Keratinocyte (primary cell): ENCODE measurements around the gene TNS3. TPM values are rescaled to one million over a fixed set of nuclear protein-coding genes. Genes with fewer than 3 reads are reported as not detected.

Experiments
- DNase-seq: peaks from one replicate; pipeline ENCODE4 v3.0.0-alpha.2; 2011; ENCODE audit warnings: low read depth, missing footprints, low spot score
- FAIRE-seq: peaks from 2 replicates; lab custom pipeline; 2011; peaks lifted over from hg19 to GRCh38; lab: Jason Lieb, UNC
- H2AFZ ChIP-seq: 2 replicates; pipeline ENCODE4 v1.6.0; 2012; ENCODE audit warnings: low read length, control low read depth, inconsistent platforms; ENCODE audit not compliant: control insufficient read depth
- H3K27ac ChIP-seq: 2 replicates; pipeline ENCODE4 v1.5.1; 2011; ENCODE audit warnings: low read length; ENCODE audit not compliant: control insufficient read depth, insufficient read depth
- H3K27me3 ChIP-seq: 3 replicates; pipeline ENCODE4 v1.6.0; 2011; ENCODE audit warnings: low read length; ENCODE audit not compliant: control insufficient read depth, insufficient read depth; ENCODE audit errors: extremely low read depth
- H3K36me3 ChIP-seq, 2 experiments: 2 replicates in 1 of 2; 3 replicates in 1 of 2; pipeline ENCODE4 v1.5.1; 2011; ENCODE audit warnings: low read length in 2 of 2, mild to moderate bottlenecking in 1 of 2; ENCODE audit not compliant: control insufficient read depth in 2 of 2, insufficient read depth in 2 of 2; ENCODE audit errors: extremely low read depth in 1 of 2
- H3K4me1 ChIP-seq: 3 replicates; pipeline ENCODE4 v1.5.1; 2011; ENCODE audit warnings: low read length; ENCODE audit not compliant: control insufficient read depth, insufficient read depth; ENCODE audit errors: extremely low read depth
- H3K4me2 ChIP-seq: 3 replicates; pipeline ENCODE4 v1.6.0; 2011; ENCODE audit warnings: low read depth, low read length; ENCODE audit not compliant: control insufficient read depth, insufficient read depth; ENCODE audit errors: extremely low read depth
- H3K4me3 ChIP-seq, 3 experiments: fragments of 200-600 bp in 1 of 3; sonication (generic) in 1 of 3; 2 replicates in 2 of 3; 3 replicates in 1 of 3; pipeline ENCODE4 v1.5.1; 2011 to 2016; ENCODE audit warnings: low read length in 3 of 3, mild to moderate bottlenecking in 3 of 3, control low read depth in 2 of 3, inconsistent platforms in 1 of 3, low read depth in 1 of 3, mixed read lengths in 1 of 3, mixed run types in 1 of 3, moderate library complexity in 1 of 3; ENCODE audit not compliant: control insufficient read depth in 2 of 3, insufficient read depth in 2 of 3; ENCODE audit errors: extremely low read depth in 1 of 3
- H3K79me2 ChIP-seq: 2 replicates; pipeline ENCODE4 v1.6.0; 2012; ENCODE audit warnings: low read length; ENCODE audit not compliant: control insufficient read depth, insufficient read depth
- H3K9ac ChIP-seq: 3 replicates; pipeline ENCODE4 v1.6.0; 2011; ENCODE audit warnings: low read length; ENCODE audit not compliant: control insufficient read depth, insufficient read depth; ENCODE audit errors: extremely low read depth
- H3K9me1 ChIP-seq: 3 replicates; pipeline ENCODE4 v1.6.0; 2011; ENCODE audit warnings: low read length; ENCODE audit not compliant: control insufficient read depth, insufficient read depth; ENCODE audit errors: extremely low read depth
- H3K9me3 ChIP-seq: 2 replicates; pipeline ENCODE4 v1.5.1; 2012; ENCODE audit warnings: low read depth, low read length; ENCODE audit not compliant: control insufficient read depth
- H4K20me1 ChIP-seq: 3 replicates; pipeline ENCODE4 v1.6.0; 2011; ENCODE audit warnings: low read length; ENCODE audit not compliant: control insufficient read depth, insufficient read depth; ENCODE audit errors: extremely low read depth
- CTCF ChIP-seq, 3 experiments: IDR thresholded peaks in 1 of 3; conservative IDR thresholded peaks in 1 of 3; optimal IDR thresholded peaks in 1 of 3; 2 replicates in 2 of 3; 3 replicates in 1 of 3; pipeline versions ENCODE3 to v1.5.1; 2011; ENCODE audit warnings: low read length in 3 of 3, mild to moderate bottlenecking in 3 of 3, moderate library complexity in 2 of 3, control low read depth in 1 of 3, inconsistent platforms in 1 of 3; ENCODE audit not compliant: insufficient read depth in 2 of 3; ENCODE audit errors: extremely low read depth in 1 of 3
- EZH2 ChIP-seq: IDR thresholded peaks from one replicate; pipeline ENCODE4 v1.6.1; 2012; ENCODE audit warnings: inconsistent platforms, mild to moderate bottlenecking, low read length, moderate library complexity
- dilution Hi-C: fragments of 300-500 bp; cut with MboI; formaldehyde crosslinking; loops from one replicate; pipeline ENCODE4 v1.7.0; 2020; ENCODE audit warnings: low sequenced_read_pairs; ENCODE audit not compliant: extremely low pct_ligation_motif_present
- polyA plus RNA-seq, 5 experiments: library from polyadenylated mRNA; depleted of rRNA in 3 of 5; stranded (reverse) in 3 of 5; stranded (forward) in 1 of 5; unstranded in 1 of 5; fragments of >200 nt; gene quantifications; 1 replicate in 1 of 5; 2 replicates in 3 of 5; 3 replicates in 1 of 5; pipeline versions ENCODE4 v1.2.1 to v1.2.3, GENCODE V29; 2011 to 2012; ENCODE audit warnings: missing spikeins in 2 of 5, low read depth in 1 of 5, low replicate concordance in 1 of 5

Gene TNS3
- polyA plus RNA-seq, 1 donor (not counting 4 experiments of a cell fraction or from before 2014, with no cell fraction given) = 3.9 TPM

GRCh38 chr7:47368190-47368812 lies 213.6 kb downstream of the TNS3 start:
- Histone ChIP-seq H4K20me1 (no peaks in the 10 kb centered on the region), H3K9me3 (no peaks in the 10 kb centered on the region), H3K79me2 (no peaks in the 10 kb centered on the region), H3K36me3 (no peaks in the 10 kb centered on the region), H3K4me3 (no peak overlapping the region), H3K9ac (no peak overlapping the region), H3K27me3 (peaks cover 11% of the 10 kb centered on the region), H3K4me1 (peaks cover 16% of the 10 kb centered on the region), H3K9me1 (no peaks in the 10 kb centered on the region), H3K27ac (no peak overlapping the region), H3K4me2 (no peak overlapping the region), H2AFZ (no peak overlapping the region)
- TF ChIP-seq CTCF (optimal IDR thresholded peaks at IDR 0.05 in 1 of 3, IDR thresholded peaks at IDR 0.05 in 1 of 3, conservative IDR thresholded peaks at IDR 0.05 in 1 of 3; ENCODE audit: extremely low read depth in 1 of 3, insufficient read depth in 2 of 3, low read length in 3 of 3) = no peak
- TF ChIP-seq EZH2 = no peak
- DNase-seq (no peak), FAIRE-seq (no peak)
- dilution Hi-C loops = no loop called here

GRCh38 chr7:47367369-47367768 lies 214.5 kb downstream of the TNS3 start:
- no peaks in the 10 kb centered on the region for H3K9me1 ChIP-seq
- DNase-seq = no peak
- no peak for FAIRE-seq
- dilution Hi-C loops = no loop called here
- no peaks in the 10 kb centered on the region for H3K36me3 ChIP-seq
- H3K4me3 ChIP-seq = no peak overlapping the region
- H3K9me3 ChIP-seq = peaks cover 3% of the 10 kb centered on the region
- no peak overlapping the region for H3K9ac ChIP-seq
- H3K4me2 ChIP-seq = no peak overlapping the region
- no peaks in the 10 kb centered on the region for H4K20me1 ChIP-seq
- H3K27me3 ChIP-seq = peaks cover 12% of the 10 kb centered on the region
- TF ChIP-seq CTCF (optimal IDR thresholded peaks at IDR 0.05 in 1 of 3, IDR thresholded peaks at IDR 0.05 in 1 of 3, conservative IDR thresholded peaks at IDR 0.05 in 1 of 3; ENCODE audit: extremely low read depth in 1 of 3, insufficient read depth in 2 of 3, low read length in 3 of 3) = no peak
- TF ChIP-seq EZH2 = no peak
- H2AFZ ChIP-seq = no peak overlapping the region
- H3K4me1 ChIP-seq = peaks cover 17% of the 10 kb centered on the region
- H3K27ac ChIP-seq = no peak overlapping the region
- H3K79me2 ChIP-seq = no peaks in the 10 kb centered on the region
